Activated CD4-positive, alpha-beta T cell treated with anti-CD3 and anti-CD28 coated beads for 36 hours (primary cell): ENCODE results near the gene KIF1A. TPM values are rescaled to one million over a fixed set of nuclear protein-coding genes. Genes with fewer than 3 reads are reported as not detected.

Experiments used
- ATAC-seq: fragments of 200-7000 bp; cut with Tn5 transposase; one replicate; pipeline ENCODE4 v1.10.0; 2021; ENCODE audit warnings: mild to moderate bottlenecking, moderate library complexity
- CTCF ChIA-PET: fragments of 350-600 bp; sonication (Branson Sonifier 250); formaldehyde crosslinking; loops from one replicate; lab custom pipeline; 2021; ENCODE audit warnings: antibody characterized with exemption; lab: Charles Lee
- POLR2A ChIA-PET: fragments of 350-600 bp; sonication (Branson Sonifier 250); formaldehyde crosslinking; loops from one replicate; lab custom pipeline; 2021; ENCODE audit warnings: antibody characterized with exemption, inconsistent platforms; lab: Charles Lee
- DNase-seq: peaks from one replicate; pipeline ENCODE4 v3.0.0-alpha.2; 2020
- H3K27ac Mint-ChIP-seq: one replicate; pipeline ENCODE4 v1.8.0; 2021; ENCODE audit warnings: mixed read lengths
- H3K27me3 Mint-ChIP-seq: one replicate; pipeline ENCODE4 v1.8.0; 2021; ENCODE audit warnings: mixed read lengths
- H3K36me3 Mint-ChIP-seq: one replicate; pipeline ENCODE4 v1.8.0; 2021; ENCODE audit warnings: low read depth, mixed read lengths
- H3K4me1 Mint-ChIP-seq: one replicate; pipeline ENCODE4 v1.8.0; 2021; ENCODE audit warnings: mixed read lengths
- H3K4me3 Mint-ChIP-seq: one replicate; pipeline ENCODE4 v1.8.0; 2021; ENCODE audit warnings: mild to moderate bottlenecking, moderate library complexity, mixed read lengths
- H3K9me3 Mint-ChIP-seq: one replicate; pipeline ENCODE4 v1.8.0; 2021; ENCODE audit warnings: low read depth, mixed read lengths
- intact Hi-C, 2 experiments: fragments of 100-400 bp; cut with DNase I in 1 of 2; cut with micrococcal nuclease in 1 of 2; formaldehyde crosslinking; loops; one replicate each; pipeline versions ENCODE4 v1.14.2 to v1.15.1; 2022 to 2024; cut with DNase I, micrococcal nuclease
- total RNA-seq, 2 experiments: library from RNA; stranded (reverse); gene quantifications; one replicate each; pipeline ENCODE4 v1.2.3, GENCODE V29; 2021

Gene KIF1A
- total RNA-seq, 2 experiments from 2014 or later: 4.6 to 8.2 TPM

DNA sequence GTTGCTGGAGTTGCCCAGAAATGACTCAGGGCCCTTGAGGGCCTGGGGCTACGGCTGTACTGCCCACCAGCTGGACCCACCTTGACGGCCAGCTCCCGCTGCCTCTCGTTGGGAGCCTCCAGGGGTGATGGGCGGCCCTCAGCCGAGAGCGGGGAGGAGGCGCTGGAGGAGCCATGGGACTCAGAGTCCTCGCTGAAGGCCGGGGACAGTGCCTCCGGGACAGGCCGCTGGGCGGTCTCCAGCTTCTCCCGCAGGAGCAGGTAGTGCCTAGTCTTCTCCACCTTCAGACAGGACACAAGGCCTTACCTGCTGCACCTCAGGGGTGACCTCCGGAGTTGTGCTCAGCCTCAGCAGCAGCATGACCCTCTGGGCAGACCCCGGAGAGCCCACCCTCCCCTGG is 97.6 kb downstream of the KIF1A start:
- ChIA-PET CTCF (no interaction called here), POLR2A (no interaction called here)
- intact Hi-C loops: no loop called here
- ATAC-seq (no peak), DNase-seq (no peak)
- H3K4me3 Mint-ChIP-seq: no peak overlapping the region
- no peaks in the 10 kb centered on the region for H3K36me3 Mint-ChIP-seq
- no peaks in the 10 kb centered on the region for H3K27me3 Mint-ChIP-seq
- no peaks in the 10 kb centered on the region for H3K9me3 Mint-ChIP-seq
- no peak overlapping the region for H3K27ac Mint-ChIP-seq
- H3K4me1 Mint-ChIP-seq: no peaks in the 10 kb centered on the region

DNA sequence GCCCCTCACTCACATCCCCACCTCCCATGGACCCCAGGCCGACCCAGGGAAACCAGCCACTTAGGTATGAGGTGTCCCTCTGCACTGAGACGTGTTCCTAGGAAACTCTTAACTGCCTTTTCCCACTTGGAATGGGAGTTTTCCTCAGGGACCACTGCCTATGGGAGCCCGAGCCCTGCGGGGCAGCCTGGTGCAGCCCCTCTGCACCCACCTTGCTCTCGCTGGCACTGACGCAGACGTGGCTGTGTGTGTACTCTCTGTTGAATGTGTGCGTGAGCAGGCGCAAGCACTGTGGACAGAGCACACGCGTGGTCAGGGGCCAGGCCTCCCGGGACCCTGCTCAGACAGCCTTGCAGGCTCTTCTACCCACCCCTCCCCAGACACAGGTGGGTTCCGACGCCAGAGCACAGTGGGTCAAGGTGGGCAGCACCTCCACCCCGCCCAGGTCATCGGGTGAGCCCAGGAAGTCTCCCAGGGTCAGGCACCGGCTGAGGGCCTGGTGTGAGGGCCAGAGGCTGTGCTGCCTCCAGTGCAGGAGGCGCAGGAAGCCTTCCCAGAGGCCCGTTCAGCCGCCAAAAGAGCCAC is 98.3 kb downstream of the KIF1A start:
- DNase-seq (no peak), ATAC-seq (no peak)
- H3K27me3 Mint-ChIP-seq: no peaks in the 10 kb centered on the region
- H3K27ac Mint-ChIP-seq: no peak overlapping the region
- ChIA-PET CTCF (no interaction called here), POLR2A (no interaction called here)
- no peak overlapping the region for H3K4me3 Mint-ChIP-seq
- no peaks in the 10 kb centered on the region for H3K9me3 Mint-ChIP-seq
- no peaks in the 10 kb centered on the region for H3K4me1 Mint-ChIP-seq
- intact Hi-C loops: no loop called here
- H3K36me3 Mint-ChIP-seq: no peaks in the 10 kb centered on the region

DNA sequence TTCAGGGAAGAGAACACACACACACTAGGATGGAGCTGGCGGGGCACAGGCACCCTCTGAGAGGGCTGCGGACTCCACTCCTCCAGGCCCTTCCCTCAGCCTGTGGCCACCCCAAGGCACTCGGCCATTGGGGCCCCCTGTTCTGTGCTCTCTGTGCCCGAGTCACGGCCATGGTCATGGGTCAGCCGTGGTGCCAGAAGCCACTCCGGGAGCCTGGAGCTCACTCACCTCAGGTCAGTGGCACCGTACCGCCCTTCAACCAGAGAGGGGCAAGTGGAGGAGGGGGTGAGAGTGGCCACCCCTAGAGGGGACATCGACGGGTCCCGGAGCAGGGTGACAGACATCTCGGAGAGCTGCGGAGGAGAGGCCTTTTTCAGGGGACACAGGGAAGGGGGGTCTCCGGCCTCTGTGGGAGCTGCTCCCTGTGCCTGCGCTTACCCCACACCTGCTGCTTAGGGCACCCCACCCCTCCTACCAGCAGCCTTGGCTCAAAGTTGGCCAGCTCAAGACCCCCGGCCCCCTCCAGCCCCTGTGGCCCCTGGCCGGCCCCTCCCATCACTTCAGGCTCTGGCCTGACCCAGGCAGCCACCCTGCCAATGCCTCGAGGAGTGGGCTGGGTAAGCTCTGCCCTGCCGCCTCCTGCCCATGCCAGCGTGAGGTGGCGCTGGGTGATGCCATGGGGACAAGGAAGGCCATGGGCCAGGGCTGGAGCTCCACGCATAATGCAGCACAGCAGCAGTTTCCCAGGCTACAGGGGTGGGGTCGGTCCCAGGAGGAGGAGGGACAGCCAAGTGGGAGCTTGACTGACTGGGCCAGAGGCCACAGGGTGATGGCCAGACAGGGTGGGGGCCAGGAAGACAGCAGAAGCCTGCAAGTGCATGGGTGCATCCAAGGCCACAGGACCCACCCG is 99.1 kb downstream of the KIF1A start:
- intact Hi-C loops: no loop called here
- no peak overlapping the region for H3K27ac Mint-ChIP-seq
- H3K36me3 Mint-ChIP-seq: no peaks in the 10 kb centered on the region
- ChIA-PET POLR2A (no interaction called here), CTCF (no interaction called here)
- no peak overlapping the region for H3K4me3 Mint-ChIP-seq
- ATAC-seq (no peak), DNase-seq (no peak)
- no peaks in the 10 kb centered on the region for H3K4me1 Mint-ChIP-seq
- H3K9me3 Mint-ChIP-seq: no peaks in the 10 kb centered on the region
- no peaks in the 10 kb centered on the region for H3K27me3 Mint-ChIP-seq

DNA sequence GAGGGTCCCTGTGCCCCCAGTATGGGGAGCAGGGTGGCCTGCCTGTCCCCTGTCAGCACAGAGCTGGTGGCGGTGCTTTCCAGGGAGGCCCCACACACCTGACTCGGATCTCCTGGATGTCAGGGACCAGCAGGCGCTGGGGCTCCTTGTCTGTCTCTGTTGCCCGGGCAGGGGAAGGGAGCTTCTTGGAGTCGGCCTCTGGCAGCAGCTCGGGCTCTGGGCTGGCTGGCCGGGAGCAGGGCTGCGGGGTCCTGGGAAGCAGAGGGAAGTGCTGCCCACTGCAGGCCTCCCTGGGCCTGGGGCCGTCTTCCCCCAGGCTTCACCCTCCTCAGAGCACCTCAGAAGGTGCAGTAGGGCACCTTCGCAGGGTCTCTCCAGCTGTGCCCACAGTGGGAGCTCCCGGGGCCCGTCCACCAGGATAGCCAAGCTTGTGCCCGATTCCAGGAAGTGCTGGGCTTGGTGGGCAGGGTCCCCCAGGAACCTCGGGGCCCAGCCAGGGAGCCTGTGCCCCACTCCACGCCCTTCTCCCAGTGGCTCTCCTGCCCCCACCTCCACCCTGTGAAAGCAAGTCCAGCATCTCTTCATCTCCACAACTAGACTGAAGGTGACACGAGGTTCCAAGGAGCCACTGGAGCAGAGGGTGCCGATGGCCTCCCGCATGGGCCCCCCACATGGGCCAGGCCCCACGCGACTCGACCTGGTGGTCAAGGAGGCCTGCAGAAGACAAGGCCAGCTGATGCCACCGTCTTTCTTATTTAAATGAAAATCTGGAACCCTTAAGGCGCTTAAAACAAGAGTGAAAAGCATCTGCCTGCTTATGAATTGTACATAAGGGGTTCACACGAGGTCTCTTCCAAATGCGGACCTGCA is 100.1 kb downstream of the KIF1A start:
- Mint-ChIP-seq H3K4me3 (no peak overlapping the region), H3K27me3 (no peaks in the 10 kb centered on the region), H3K27ac (no peak overlapping the region), H3K4me1 (no peaks in the 10 kb centered on the region), H3K36me3 (no peaks in the 10 kb centered on the region), H3K9me3 (no peaks in the 10 kb centered on the region)
- POLR2A ChIA-PET: no interaction called here
- CTCF ChIA-PET: no interaction called here
- intact Hi-C loops: no loop called here
- no peak for ATAC-seq
- no peak for DNase-seq

DNA sequence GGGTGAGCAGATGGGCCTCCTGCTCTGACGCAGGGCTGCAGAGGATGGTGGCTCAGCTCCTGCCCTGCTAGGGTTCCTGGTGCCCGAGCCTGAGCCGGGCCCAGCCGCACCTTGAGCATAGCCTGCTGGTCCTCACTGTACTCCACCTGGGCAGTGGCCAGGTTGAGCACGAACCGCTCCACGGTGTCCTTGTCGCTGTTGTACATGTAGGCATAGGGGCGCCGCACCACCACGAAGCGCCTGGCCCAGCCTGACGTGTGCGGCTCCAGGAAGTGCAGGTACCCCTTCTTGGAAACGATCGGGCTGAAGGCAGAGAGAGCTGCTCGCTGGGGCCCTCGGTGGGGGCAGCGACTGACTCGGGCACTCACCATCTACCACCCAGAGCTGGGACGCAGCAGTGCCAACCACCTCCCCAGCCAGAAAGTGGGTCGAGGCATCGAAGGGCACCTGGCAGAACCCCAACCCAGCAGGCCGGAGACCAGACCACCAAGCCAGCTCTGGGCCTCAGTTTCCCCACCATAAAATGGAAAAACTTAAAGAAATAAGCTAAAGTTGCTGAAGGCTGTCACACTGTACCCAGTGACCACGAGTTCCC is 101.0 kb downstream of the KIF1A start:
- Mint-ChIP-seq H3K27ac (no peak overlapping the region), H3K27me3 (no peaks in the 10 kb centered on the region), H3K4me1 (no peaks in the 10 kb centered on the region), H3K4me3 (no peak overlapping the region), H3K36me3 (no peaks in the 10 kb centered on the region), H3K9me3 (no peaks in the 10 kb centered on the region)
- ChIA-PET CTCF (no interaction called here), POLR2A (no interaction called here)
- no peak for DNase-seq
- intact Hi-C loops: no loop called here
- no peak for ATAC-seq

DNA sequence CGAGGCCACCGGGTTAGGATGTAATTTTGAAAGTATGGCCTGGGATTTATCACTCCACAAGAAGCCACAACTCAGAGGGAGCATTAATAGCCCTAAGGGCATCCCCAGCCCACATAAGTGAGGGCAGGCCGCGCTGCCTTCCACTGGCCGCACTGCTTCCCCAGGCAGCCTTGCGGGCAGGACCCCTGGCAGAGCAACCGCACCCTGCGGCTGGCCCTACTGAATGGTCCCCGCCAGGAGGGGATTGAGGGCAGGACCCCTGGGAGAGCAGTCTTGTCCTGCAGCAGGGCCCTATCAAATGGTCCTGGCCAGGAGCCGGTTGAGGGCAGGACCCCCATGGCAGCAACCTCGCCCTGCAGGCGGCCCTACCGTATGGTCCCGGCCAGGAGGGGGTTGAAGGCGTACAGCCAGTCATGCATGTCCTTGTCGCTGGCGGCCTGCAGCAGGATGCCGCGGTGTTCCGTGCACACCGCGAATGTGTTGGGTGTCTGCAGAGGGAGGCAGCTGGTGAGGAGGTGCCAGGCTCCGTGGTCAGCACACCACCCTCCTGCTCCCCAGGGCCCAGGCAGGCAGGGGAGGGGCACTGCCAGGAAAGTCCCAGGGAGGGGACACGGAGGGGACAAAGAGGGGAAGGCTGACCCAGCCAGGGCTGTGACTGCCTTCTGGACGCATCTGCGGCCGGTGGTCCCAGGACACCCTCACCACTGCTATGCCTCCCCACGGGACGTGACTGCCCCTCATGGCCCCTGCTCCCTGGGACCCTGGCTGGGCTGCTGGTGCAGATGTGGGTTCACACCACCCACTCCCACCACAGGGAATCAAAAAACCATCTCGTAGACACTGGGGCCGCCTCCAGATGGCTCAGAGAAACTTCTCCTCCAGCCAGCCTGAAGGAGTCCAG is 102.1 kb downstream of the KIF1A start:
- no peaks in the 10 kb centered on the region for H3K4me1 Mint-ChIP-seq
- H3K4me3 Mint-ChIP-seq: no peak overlapping the region
- no peaks in the 10 kb centered on the region for H3K27me3 Mint-ChIP-seq
- H3K36me3 Mint-ChIP-seq: no peaks in the 10 kb centered on the region
- H3K27ac Mint-ChIP-seq: no peak overlapping the region
- ChIA-PET POLR2A (no interaction called here), CTCF (no interaction called here)
- H3K9me3 Mint-ChIP-seq: no peaks in the 10 kb centered on the region
- DNase-seq: no peak
- intact Hi-C loops: no loop called here
- ATAC-seq: no peak

DNA sequence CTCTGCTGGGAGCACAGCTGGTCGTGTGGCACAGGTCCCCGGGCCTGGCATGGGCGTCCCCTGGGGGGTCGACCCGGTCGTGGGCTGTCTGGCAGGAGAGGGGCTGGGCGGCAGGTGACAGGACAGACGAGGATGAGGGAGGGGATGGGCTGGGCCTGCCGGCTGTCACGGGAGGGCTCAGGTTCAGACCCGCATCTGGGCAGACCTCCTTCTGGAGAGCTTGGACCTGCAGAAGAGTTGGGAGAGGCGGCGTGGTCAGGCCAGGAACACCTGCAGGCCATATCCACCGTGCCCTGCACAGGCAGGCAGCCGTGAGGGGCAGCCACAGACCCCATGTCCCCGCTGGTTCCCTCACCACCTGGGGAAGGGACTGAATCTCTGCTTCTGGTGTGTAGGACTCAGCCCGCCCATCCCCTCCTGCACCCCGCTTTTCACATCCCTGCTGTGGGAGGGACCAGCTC is 102.8 kb downstream of the KIF1A start:
- no peak for ATAC-seq
- ChIA-PET POLR2A (no interaction called here), CTCF (no interaction called here)
- Mint-ChIP-seq H3K27ac (no peak overlapping the region), H3K9me3 (no peaks in the 10 kb centered on the region), H3K36me3 (no peaks in the 10 kb centered on the region), H3K4me3 (no peak overlapping the region), H3K27me3 (no peaks in the 10 kb centered on the region), H3K4me1 (no peaks in the 10 kb centered on the region)
- DNase-seq: no peak
- intact Hi-C loops: no loop called here

DNA sequence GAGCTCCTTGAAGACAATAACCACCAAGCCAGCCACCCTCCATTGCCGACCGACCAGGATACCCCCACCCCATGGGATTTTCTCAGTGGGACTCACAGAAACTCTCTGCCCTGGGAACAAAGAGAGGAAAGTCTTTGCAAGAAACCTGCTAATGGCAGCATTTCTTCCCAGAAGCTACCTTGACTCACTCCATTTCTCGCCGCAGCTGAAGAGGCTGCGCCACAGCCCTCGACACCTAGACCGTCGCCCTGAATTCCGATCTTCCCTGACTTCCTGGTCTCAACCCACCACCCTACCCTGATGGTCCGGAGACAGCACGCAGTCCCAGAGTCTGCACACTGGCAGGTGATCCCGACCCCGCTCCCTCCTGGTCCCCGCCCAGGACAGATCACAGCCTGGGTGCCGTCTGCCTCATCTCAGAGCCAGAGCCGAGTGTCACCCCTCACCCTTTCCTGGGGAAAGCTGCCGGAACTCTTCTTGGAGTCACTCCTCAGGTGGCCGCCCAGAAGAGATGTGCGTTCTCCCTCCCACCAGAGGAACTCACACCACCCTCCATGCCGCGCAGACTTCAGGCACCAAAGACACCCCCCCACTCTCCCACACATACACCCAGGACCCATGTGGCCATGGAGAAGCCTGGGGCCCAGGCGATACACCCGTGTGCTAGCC is 103.8 kb downstream of the KIF1A start:
- Mint-ChIP-seq H3K4me1 (no peaks in the 10 kb centered on the region), H3K27ac (no peak overlapping the region), H3K27me3 (no peaks in the 10 kb centered on the region), H3K36me3 (no peaks in the 10 kb centered on the region), H3K4me3 (no peak overlapping the region), H3K9me3 (no peaks in the 10 kb centered on the region)
- ChIA-PET POLR2A (no interaction called here), CTCF (no interaction called here)
- no peak for DNase-seq
- no peak for ATAC-seq
- intact Hi-C loops: no loop called here

DNA sequence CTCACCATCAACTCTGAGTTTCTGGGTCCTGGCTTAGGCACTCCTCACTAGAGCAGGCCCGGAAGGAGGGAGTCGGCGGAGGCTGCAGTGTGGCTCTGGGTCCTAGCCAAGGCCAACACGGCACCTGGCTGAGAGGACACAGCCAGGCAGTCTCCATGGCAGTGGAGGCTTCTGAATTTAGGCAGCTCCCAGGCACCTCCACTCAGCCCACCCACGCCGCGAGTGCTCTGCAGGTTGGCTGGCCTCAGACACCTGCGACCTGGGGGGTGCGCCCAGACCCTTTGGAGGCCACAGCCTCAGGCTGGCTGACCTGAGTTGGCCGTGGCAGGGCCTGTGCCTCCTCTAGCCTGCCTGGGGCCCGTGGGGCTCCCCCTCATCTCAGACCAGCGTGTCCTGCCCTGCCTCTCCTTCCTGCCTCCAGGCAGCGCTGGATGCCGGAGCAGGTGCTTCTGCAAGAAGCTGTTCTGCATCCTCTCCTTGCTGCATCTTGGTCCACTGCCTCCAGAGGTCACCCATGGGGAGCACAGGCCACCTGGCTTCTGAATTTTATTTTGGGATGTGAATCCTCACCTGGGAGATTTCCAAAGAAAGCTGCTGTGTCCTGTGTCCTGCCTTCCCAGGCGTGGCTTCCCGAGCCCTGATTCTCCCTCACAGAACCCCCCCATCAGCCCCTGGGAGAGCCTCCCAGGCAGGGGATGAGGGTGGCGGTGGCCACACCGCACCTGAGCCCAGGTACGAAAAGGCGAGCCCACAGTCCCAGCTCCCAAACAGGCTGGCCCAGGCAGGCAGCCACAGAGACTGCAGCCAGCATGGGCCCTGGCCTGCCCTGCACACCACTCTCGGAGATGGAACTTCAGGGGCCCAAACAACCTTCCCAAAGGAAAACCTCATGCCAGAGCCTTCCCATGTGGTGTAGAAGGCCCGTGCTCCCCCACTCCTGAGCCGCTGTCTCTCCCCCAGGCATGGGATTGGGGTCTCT is 105.0 kb downstream of the KIF1A start:
- H3K27me3 Mint-ChIP-seq: no peaks in the 10 kb centered on the region
- no peaks in the 10 kb centered on the region for H3K36me3 Mint-ChIP-seq
- ATAC-seq (no peak), DNase-seq (no peak)
- ChIA-PET CTCF (no interaction called here), POLR2A (no interaction called here)
- intact Hi-C loops: no loop called here
- H3K4me1 Mint-ChIP-seq: no peaks in the 10 kb centered on the region
- H3K9me3 Mint-ChIP-seq: no peaks in the 10 kb centered on the region
- H3K4me3 Mint-ChIP-seq: no peak overlapping the region
- no peak overlapping the region for H3K27ac Mint-ChIP-seq
